GM10847 (cell line): ENCODE results near the gene KCNIP3.

Experiments used
- POLR2A ChIP-seq: IDR thresholded peaks from 2 replicates; pipeline ENCODE4 v1.6.1; 2011; ENCODE audit not compliant: insufficient read length; ENCODE audit errors: extremely low read depth

KCNIP3 gene

DNA sequence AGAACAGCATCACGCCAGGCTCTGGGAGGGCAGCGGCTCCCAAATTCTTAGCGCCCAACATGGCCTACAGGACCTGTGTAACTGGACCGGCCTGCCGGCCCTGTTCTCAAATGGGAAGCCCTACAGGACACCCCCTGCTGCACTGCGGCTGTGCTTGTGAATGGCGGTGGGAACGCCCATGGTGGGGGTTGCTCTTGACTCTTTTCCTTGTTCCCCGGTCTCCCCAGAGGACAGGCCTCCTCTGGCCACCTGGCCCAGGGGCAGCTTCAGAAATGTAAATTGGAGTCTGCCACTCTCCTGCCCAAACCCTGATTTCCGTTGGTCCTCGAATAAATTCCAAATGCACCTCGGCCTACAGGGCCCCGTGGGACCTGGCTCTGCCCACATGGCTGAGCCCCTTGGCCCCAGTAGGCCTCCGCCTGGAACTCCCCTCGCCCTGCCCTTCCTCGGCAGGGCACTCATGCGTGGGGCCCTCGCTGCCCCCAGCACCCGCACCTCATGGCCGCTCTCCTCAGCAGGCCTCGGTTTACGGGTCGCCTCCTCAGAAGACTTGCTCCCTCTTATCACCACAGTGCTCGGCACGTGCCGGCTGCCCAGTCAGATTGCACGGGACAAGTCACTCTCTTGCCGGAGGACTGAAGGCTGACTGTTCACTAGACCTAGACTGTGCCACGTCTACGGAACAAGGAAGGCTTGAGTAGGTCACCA lies 29.4 kb downstream of the KCNIP3 start:
- TF ChIP-seq POLR2A: no peak

DNA sequence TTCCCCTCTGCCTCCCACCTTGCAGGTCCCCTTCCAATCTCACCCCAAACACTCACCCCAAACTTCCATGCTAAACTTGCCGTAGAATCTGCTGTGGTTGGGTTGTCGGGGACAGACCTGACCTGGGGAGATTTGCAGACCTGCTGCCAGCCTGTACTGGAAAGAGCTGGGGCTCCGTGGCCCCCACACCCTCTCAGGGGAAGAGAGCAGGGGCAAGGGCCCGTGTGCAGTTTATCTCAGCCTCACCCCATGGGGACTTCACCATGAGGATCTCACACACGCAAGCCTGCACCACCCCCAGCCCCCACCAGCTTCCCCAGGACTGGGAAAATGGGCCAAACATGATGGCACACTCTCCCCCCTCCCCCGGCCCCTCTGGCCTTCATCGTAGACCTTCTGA lies 30.7 kb downstream of the KCNIP3 start:
- TF ChIP-seq POLR2A: no peak

DNA sequence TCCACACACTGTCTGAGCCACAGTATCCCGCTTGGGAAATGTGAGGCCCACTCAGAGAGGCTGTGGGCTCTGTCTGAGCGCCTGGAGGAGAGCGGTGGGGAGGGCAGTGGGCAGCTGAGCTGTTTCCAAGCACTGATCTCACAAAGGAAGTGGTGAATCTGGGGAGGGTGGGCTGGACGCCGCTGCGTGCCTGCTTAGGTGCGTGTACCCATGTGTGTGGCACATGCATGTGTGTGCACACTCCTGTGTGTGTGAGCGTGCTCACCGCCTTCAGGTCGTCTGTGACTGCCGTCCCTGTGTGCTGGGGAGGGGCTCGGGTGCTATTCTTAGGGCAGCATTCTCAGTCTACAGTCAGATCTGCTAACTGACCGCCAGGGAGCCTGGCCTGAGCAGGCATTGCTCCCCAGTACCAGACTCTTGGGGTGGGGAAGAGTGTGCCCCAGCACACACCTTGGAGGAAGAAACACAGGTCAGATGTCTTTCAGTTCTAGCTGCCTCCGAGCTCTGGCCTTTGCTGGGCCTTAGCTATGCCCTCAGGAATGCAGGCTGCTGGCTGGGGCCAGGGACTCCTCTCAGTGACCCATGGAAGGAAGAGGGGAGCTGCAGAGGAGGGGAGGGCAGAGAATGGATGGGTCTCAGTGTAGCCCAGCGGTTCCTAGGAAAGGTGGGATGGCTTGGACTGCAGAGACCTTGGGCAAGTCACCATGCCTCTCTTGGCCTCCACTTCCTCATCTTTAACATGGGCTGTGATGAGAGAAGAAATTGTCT lies 31.4 kb downstream of the KCNIP3 start:
- no peak for TF ChIP-seq POLR2A

DNA sequence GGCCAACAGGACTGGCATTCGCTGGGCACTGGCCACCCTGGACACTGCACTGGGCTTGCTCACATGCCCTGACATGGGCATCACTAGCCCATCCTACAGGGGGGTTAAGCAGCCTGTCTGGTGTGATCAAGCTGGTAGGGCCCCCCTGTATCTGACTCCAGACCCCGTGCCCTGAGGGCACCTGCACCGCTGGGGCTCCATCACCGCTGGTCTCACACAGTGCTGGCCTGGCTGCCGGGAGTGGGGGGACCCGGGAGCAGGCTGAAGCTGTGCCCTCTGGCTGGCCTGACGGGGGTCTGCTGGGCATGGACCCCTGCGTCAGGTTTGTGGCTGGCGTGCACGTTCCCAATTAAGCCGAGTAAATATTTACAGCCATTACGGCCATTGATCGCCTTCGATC lies 32.3 kb downstream of the KCNIP3 start:
- no peak for TF ChIP-seq POLR2A

DNA sequence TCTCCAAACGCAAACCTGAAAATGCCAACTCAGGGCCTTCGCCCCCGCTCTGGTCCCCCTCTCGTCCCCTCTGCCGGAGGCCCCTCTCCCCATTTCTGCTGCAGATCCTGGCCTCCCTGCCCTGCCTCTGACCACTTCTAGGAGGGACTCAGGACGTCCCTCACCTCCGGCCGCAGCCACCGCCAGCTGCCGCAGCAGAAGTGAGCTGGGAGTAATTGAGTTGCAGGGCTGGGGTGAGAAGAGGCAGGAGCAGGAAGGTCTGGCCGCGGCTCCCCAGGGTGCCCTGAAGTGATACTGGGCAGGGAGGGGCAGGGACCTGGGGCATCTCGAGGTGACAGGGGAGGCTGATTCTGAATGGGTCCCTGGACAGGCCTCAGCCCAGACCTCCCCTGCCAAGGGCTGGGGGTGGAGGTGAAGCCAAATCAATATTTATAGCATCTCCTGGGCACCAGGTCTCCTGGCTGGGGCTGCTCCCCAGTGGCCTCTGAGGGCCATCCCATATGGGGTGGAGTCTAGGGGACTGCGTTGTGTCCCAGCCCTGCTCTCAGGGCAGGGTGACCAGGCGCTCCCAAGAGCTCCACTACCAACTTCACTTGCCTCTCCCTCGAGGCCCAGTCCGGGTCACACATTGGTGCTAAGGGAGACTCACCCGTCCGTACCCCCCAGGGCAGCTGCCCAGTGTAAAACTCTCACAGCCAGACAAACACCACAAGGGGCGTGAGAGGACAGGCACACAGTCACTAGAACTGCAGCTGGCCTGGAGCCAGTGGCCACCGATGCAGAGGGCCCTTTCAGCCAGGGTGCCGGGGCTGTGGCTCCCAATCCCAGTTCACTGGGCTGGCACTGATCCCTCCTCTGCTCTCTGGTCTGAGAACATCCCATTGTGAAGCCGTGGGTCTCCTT lies 33.0 kb downstream of the KCNIP3 start:
- TF ChIP-seq POLR2A: no peak

DNA sequence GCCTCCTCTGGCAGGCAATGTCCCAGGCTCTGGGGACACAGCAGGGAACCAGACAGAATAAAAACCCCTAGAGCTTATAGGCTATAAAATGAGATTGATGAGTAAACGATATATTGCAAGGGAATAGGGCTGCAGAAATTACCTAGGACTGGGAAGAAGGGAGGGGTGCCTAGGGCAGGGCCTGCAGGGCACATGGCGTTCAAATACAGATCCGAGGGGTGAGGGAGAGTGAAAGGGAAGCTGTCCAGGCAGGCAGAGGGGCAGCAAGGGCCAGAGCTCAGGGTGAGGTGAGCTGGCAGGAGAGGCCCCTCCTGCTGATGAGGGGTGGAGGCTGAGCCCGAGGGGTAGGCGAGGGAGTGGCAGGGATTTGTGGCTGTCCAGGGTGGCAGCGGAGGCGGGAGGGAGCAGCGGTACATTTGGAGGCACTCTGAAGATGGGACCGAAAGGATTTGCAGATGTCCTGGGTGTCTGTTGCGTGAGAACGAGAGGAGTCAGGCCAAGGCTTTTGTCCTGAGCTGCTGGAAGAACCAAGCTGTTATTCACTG lies 33.7 kb downstream of the KCNIP3 start:
- no peak for TF ChIP-seq POLR2A

DNA sequence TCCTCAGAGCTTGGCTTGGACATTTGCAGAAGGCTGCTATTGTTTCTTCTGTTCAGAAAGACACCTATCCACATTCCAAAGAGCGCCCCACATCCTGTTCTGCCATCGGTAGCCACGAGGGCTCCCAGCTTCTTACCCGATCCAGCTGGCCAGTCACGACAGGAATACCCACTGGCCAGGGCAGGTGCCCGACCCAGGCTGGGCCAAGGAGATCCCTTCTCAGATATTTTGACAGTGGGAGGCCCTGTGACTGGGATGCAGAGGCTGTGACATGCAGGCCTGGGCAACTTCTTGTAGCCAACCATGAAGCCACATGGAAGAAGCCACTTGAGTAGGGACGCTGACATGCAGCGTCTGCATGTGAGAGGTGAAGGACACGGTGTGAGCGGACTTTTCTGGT lies 34.5 kb downstream of the KCNIP3 start:
- no peak for TF ChIP-seq POLR2A

DNA sequence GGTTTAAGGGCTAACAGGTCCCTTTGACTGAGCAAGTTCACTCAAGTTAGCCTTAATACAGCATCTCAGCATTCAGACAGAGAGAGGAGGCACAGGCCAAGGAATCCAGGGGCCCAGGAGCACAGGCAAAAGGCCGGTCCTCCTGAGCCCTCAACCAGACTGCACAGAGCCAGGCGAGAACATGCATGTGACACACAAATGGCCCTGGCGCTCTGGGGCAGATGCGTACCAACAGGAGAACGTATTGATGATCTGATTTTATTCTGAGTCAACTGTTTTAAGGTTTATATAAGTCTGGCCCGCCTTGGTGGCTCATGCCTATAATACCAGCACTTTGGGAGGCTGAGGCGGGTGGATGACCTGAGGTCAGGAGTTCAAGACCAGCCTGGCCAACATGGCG lies 34.9 kb downstream of the KCNIP3 start:
- no peak for TF ChIP-seq POLR2A

DNA sequence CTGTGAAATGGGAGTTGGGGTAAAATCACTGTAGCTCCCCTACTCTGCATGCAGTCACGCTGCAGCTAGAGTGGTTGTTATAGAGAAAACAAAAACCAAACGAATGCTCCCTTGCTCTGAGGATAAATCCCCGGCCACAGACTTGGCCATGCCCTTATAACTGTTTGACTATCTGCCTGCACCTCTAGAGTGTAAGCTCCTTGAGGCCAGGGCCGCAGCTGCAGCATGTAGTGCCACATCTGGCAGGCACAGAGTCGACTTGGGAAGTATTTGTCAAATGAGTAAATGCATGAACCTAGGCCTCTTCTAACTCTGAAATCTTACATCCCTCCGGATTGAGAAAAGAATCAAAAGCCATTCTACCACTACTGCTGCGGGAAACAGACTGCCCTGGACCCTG lies 35.9 kb downstream of the KCNIP3 start:
- TF ChIP-seq POLR2A: no peak

DNA sequence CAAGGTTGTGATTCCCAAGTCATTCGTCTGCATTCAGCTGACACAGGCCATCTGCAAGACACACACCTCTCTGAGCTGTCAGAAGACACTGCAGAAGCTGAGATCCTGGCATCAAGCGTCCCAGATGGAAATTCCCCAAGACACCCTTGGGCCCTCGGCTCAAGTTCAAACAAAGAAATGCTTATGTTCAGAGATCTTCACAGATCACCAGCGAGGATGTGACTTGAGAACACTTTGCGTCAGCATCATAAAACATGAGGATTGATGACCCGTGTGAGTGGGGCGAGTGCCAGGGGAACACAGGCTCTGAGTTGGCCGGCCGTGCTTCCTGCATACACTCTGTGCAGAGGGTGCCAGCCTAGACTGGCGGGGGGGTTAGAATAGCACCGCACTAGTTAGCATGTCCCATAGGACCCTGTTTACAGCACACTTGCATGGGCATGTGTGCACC lies 36.8 kb downstream of the KCNIP3 start:
- no peak for TF ChIP-seq POLR2A

DNA sequence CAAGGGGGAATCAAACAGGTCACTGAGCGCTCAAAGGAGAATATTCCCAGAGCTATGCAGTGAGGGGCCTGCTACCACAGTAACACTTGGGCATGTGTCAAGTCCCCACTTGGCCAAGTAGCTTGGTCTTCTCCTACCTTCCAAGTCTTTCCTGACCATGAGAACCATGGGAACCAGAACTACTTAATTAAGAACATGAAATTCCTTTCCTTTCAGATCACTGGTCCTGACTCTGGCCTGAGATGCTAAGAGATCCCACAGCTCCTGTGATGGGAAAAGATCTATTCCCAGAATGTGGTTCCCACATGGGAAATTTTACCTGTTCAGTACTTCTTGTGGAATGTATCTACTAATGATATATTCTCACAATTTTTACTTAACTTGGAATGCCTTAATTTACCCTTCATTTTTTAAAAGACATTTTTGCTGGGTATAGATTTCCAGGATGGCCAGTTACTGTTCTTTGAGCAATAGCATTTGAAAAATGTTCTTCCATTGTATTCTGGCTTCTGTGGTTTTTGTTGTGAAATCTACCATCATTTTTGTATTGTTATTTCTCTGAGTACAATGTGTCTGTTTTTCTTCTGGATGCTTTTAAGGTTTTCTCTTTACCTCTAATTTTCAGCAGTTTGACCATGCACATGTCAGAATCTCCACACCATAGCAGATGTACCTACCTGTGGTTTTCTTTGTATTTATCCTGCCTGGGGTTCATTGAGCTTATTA lies 37.9 kb downstream of the KCNIP3 start:
- TF ChIP-seq POLR2A: no peak

DNA sequence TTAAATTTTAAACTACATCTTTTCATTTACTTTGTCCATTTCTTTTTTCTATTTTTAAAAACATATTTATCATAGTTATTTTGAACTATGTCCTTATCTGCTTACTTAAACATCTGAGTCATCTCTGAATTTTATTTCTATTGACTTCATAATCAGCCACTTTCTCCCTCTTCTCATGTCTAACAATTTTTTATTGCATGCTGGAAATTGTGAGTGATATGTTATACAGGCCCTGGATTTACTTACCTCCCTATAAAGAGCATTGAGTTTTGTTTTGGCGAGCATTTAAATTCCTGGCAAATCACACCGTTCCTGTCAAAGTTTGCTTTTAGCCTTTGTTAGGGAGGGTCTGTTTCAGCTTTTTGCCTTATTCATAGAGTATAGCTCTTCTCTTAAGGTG lies 39.3 kb downstream of the KCNIP3 start:
- no peak for TF ChIP-seq POLR2A

DNA sequence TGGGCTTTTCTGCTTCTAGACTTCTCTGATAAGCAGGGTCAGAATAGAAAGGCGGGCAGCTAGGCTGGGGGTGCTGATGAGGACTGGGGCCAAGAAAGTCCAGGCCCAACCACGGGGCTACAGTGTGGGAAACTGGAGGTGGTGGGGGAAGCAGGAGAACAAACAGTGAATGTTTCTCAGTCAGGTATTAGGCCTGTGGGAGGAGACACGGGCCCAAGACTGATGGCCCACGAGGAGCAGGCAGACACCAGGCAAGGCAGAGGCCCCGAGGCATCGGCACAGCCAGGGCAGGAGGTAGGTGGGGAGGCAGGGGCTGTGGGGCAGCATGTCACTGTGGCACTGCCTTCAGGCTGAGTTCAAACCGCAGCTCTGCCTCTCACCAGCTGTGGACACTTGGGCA lies 40.7 kb downstream of the KCNIP3 start:
- TF ChIP-seq POLR2A: no peak

DNA sequence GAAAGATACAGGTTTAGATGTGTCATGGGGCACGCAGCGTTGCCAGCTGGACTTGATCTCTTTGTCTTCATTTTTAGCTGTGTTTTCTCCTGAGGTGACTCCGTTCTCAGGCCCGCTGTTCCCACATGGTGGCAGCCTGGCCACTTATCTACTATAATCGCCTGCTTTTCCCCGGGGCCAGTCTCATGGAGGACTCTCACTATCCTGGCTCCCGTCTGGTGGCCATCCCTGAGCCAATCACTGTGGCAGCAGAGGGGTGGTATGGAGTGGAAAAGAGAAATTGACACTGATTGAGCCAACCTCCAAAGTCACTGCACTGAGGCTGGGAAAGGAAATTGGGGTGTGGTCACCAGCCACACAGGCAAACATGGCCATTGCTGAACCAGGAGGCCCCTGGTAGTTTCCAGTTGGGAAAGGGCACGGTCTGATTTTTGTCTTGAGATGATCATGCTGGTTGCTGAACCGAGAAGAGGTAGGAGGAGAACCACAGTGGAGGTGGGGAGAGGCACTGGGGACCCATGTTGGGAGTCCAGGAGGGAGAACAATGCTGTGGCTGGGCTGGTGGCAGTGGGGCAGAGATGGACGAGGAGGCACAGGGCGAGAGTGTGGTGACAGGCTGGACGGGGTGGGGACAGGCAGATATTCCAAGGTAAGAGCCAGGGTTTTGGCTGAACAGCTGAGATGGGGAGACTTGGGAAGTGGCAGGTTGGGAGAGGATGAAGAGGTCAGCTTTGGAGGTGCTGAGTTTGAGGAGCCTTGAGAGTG lies 45.6 kb downstream of the KCNIP3 start:
- no peak for TF ChIP-seq POLR2A
